GM19099 (cell line): ENCODE results near the gene FYB2.

ENCODE experiments used
- POLR2A ChIP-seq: IDR thresholded peaks from 3 replicates; pipeline ENCODE4 v1.6.1; 2011; ENCODE audit warnings: low read depth; ENCODE audit not compliant: insufficient read length; ENCODE audit errors: extremely low read depth

The FYB2 gene

DNA sequence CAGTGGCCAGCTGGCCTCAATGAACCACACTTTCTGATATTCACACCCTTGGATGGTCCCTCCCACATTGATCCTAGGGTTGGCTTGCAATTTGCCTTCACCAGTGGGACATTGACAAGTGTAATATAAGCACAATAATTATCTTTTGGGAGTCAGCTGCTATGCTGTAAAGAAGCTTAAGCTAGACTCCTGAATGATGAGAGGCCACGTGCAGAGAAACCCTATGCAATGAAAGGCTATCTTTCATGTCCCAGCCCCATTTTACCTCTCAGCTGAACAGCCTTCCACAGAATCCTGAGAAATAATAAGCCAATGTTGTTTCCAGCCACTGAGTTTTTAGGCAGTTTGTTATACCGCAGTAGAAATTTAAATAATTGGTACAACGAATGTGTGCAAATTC lies 24.3 kb upstream of the FYB2 start:
- TF ChIP-seq POLR2A: no peak

GRCh38 chr1:56838759-56839158 lies 19.6 kb upstream of the FYB2 start:
- no peak for TF ChIP-seq POLR2A

- no peak for TF ChIP-seq POLR2A
Measured at GRCh38 chr1:56837244-56837939, 18.2 kb upstream of the FYB2 start.

DNA sequence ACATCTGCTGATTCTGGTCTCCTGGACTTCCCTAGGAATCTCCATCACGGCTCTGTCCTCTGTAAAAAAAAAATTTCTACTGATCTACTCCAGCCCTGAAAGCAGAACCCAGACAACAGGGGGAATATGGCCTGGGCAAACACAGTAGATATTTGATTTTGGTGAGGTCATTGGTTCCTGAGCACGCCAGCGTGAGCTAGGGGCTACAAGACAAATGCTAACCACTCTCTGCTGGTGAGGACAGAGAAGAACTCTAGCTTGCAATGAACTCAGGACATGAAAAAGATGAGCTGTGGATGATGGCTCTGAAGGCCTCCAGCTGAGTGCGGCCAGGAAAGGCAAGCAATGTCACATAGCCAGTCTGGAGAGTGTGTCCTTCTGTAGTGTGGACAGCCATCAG lies 17.2 kb upstream of the FYB2 start:
- TF ChIP-seq POLR2A: no peak

DNA sequence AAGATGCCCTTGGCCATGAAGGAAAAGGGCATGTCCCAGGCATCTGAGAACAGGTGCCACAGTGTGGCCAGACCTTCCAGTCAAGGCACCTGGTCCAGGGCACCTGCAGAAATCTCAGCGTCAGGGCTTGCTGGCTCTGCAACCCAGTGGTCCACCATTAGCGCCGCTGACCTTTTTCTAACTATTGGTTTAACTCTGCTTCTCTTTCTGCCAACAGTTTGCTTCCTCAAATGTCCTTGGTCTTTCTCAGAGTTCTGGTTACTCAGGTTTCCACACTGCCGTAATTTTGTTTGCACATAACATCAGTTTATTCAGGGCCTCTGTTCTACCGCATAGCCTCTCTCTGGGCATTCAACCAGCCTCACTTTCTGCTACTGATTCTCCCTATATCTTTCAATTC lies 16.5 kb upstream of the FYB2 start:
- no peak for TF ChIP-seq POLR2A

DNA sequence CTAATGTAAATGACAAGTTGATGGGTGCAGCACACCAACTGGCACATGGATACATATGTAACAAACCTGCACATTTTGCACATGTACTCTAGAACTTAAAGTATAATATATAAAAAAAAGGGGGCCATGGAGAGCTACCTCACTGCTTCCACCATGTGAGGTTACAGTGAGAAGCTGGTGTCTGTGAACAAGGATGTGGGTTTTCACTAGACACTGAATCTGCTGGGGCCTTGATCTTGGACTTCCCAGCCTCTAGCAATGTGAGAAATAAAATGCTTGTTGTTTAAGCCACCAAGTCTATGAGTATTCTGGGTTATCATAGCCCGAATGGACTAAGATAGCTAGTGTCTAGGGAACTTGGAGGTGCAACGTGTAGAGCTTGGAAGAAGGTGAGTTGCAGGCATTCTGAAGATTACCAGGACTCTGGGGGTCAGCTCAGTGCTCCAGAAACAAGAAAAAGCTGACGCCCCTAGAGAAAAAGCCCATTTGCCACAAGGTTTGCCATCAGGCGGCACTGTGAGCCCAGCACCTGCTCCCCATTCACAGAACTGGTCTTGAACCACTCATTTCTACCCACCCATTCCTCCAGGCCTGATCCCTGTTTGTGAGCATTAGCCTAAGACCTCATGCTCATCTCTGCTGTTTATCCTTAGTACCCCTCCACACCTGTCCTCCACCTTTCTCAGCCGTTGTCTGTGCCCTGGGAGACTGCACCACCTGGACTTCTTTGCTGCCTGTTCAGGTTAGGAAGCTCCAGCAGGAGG lies 15.1 kb upstream of the FYB2 start:
- TF ChIP-seq POLR2A: no peak

GRCh38 chr1:56833088-56833487 lies 13.9 kb upstream of the FYB2 start:
- TF ChIP-seq POLR2A: no peak

GRCh38 chr1:56831871-56832693 lies 12.9 kb upstream of the FYB2 start:
- no peak for TF ChIP-seq POLR2A

- no peak for TF ChIP-seq POLR2A
Measured at GRCh38 chr1:56830052-56830451, 10.8 kb upstream of the FYB2 start.

GRCh38 chr1:56827711-56828110 lies 8.5 kb upstream of the FYB2 start:
- TF ChIP-seq POLR2A: no peak

- TF ChIP-seq POLR2A: no peak
Measured at GRCh38 chr1:56825436-56825835, 6.2 kb upstream of the FYB2 start.

DNA sequence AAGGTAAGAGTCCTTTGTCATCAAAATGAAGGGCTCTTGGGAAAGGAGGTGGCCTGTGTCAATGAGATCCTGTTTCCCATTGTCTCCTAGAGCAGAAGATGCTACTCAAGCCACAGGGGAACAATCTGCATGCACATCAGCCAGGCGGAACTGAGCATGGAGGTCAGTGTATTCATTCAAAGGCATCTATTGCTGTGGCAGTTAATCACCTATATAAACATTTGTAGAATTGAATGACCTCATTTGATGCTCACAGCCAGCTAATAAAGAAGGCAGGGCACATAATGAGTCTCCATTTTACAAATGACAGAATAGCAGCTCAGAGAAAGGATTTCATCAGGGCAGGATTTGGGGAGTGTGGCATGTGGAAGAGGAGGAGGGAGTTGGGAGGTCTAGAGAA lies 5.7 kb upstream of the FYB2 start:
- no peak for TF ChIP-seq POLR2A

- TF ChIP-seq POLR2A: no peak
Measured at GRCh38 chr1:56824271-56824670, 5.1 kb upstream of the FYB2 start.

DNA sequence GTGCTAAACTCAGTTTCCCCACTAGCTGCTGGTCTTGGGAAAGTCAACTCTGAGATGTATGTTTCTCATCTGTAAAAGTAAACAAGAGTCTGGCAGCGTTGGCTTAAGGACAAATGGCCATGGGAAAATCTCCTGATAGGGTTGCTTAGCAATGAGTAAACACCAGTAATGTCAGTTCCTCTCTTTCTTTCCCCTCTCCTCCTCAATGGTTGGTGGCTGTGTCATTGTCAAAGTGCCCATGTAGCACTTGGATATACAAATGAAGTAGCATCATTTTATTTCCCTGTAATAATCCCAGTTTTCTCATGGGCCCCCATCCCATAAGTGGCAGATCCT lies 2.2 kb upstream of the FYB2 start:
- TF ChIP-seq POLR2A: no peak

DNA sequence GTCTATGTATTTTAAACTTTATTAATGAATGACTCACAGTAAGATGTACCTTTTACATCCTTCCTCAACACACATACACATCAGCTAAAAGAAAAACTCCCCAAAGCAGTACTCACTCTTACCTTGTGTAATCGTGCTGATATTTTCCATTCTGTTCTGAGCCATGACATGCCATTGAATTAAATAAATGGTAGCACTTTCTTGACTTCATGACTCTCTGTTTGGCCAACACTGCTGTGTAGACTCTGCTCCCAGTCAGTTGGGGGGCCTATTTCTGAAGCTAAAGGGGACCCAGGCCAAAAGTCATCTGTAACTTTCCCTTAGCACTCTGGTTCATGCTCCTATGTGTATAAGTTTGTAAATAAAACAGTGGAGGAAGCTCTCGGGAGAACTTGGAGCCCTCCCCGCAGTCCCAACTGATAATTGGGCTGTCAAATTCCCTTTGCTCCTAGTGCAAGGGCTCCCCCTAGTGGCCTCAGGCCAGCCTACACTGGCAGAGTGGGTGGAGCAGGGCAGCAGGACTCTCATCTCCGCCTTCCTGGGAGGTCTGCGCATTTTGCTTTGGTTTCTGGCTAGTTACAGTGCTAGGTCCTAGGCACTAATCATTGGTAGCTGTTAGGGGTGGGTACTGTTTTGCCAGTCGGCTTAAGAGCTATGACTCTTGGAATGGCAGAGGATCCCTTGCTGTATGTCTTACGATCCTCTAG lies 1.7 kb upstream of the FYB2 start:
- TF ChIP-seq POLR2A: no peak

DNA sequence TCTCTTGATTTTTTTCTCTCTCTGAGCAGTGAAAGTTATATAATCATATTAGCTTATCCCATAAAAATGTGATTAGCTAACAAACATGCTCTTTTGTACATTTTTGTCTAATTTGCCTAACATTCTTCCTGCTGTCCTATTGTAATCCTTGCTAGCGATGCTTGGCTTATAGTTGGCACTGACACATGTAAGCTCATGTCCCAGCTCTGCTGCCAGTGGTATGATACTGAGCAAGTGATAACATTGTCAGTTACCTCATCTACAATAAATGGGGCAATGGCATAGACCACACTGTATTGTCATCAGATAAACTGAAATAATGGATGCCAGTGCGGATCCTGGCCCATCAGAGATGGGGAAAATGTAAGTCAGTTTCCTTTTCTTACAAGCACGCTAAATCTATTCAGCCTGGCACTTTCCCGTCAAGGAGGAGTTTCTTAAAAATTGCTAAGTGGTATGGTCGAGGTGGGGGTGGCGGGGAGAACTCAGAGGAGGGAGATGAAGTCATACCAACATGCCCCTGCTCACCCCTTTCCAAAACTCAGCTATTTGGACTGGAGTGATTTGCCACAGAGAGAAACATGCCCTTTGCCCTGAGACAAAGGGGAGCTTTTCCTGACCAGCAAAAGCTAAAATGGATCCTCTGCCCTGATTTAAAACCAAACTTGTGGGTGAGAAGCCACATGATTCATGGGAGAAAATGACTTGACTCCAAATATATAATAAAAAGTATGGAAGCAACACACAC lies 1.3 kb downstream of the FYB2 start:
- TF ChIP-seq POLR2A: no peak
